ENCODE measurements around the gene CARD11. TPM values are rescaled to one million over a fixed set of nuclear protein-coding genes. Genes with fewer than 3 reads are reported as not detected.

Gene CARD11
- total RNA-seq, 1 donor from 2014 or later, result 5.8 TPM

DNA sequence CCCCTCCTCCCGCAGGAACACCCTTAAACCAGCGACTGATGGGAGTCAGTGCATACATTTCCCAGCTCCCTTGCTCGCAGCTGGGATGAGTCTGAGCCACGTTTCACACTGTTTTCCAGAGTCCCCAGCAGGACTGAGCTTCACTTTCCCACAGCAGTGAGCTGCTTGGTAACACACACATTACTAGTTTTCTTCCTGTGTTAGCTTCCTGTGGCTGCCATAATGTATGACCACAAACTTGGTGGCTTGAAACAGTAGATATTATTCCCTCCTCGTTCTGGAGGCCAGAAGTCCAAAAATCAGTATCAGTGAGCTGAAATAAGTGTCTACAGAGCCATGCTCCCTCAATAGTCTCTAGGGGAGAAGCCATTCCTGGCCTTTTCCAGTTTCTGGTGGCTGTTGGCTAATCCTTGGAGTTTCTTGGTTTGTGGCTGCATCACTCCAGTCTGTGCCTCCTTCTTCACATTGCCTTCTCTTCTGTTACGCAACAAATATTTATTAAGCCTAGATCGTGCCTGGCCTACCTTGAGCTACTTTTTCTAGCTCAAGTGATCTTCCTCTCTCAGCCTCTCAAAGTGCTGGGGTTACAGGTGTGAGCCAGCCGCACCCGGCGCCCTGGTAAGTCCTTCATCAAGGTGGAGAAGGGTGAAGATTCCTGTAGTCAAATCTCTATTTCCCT lies 26.2 kb upstream of the CARD11 start:
- intact Hi-C loops (cut with DNase I), result no loop called here
- no peaks in the 10 kb centered on the region for H3K27me3 ChIP-seq
- no peak overlapping the region for H3K27ac ChIP-seq
- H3K4me3 ChIP-seq, result no peak overlapping the region
- no peaks in the 10 kb centered on the region for H3K36me3 ChIP-seq
- TF ChIP-seq, protein P1, sequence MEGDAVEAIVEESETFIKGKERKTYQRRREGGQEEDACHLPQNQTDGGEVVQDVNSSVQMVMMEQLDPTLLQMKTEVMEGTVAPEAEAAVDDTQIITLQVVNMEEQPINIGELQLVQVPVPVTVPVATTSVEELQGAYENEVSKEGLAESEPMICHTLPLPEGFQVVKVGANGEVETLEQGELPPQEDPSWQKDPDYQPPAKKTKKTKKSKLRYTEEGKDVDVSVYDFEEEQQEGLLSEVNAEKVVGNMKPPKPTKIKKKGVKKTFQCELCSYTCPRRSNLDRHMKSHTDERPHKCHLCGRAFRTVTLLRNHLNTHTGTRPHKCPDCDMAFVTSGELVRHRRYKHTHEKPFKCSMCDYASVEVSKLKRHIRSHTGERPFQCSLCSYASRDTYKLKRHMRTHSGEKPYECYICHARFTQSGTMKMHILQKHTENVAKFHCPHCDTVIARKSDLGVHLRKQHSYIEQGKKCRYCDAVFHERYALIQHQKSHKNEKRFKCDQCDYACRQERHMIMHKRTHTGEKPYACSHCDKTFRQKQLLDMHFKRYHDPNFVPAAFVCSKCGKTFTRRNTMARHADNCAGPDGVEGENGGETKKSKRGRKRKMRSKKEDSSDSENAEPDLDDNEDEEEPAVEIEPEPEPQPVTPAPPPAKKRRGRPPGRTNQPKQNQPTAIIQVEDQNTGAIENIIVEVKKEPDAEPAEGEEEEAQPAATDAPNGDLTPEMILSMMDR (IDR thresholded peaks at IDR 0.05), result no peak
- no peak for ATAC-seq
- H3K4me1 ChIP-seq, result peaks cover 3% of the 10 kb centered on the region
- H3K9me3 ChIP-seq, result no peaks in the 10 kb centered on the region
- no peak for DNase-seq

DNA sequence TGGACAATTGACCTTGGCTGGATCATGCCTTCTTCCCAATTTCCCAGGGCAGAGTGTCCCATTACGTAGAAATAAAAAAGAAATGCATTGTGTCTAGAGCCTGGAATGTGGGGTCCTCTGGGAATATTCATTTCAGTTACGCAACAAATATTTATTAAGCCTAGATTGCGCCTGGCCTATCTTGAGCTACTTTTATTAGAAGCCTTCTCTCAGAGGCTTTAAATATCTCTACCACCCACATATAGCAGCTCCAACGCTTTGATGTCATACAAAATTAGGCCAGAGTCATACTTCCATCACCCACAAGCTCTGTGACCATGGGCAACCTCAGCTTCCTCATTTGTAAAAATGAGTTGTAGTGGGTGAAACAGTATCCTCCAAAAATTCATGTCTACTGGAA lies 24.9 kb upstream of the CARD11 start:
- TF ChIP-seq, protein P1 (IDR thresholded peaks at IDR 0.05), result no peak
- no peak overlapping the region for H3K27ac ChIP-seq
- no peaks in the 10 kb centered on the region for H3K9me3 ChIP-seq
- no peak overlapping the region for H3K4me3 ChIP-seq
- DNase-seq (no peak), ATAC-seq (peak; percentile 64)
- intact Hi-C loops (cut with DNase I), result no loop called here
- no peaks in the 10 kb centered on the region for H3K27me3 ChIP-seq
- no peaks in the 10 kb centered on the region for H3K36me3 ChIP-seq
- peaks cover 3% of the 10 kb centered on the region for H3K4me1 ChIP-seq

DNA sequence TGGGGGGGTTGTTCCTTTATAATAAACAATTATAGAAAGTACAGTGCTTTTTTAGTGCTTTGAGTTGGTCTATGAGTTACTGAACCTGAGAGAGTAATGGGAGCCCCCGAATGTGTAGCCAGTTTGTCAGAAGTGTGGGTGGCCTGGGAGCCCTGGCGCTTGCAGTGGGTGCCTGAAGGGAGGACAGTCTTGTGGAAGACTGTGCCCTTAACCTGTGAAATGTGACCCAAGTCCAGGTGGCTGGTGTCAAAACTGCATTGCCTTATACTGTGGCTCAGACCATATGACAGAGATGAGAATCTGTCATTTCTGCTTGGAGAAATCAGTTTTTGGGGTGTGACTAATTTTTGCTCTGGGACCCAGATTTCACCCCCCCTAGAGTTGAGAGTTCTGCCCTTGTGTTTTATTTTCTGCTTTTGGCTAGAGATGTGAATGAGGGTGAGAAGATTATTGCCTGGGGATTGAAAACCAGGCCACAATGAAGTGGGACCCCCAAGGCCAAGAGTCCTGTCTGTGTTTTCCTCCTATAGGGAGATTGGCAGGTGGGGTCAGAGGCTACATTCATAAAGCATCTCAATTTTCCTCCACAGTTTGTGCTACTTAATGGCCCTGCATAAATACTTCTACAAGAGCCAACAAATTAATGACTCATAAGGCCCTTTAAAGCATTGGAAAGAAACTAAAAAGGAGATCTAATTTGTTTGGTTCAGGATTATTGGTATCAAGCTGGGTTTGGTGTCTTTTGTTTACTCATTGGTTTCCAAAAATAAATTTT lies 24.1 kb upstream of the CARD11 start:
- peaks cover 3% of the 10 kb centered on the region for H3K4me1 ChIP-seq
- intact Hi-C loops (cut with DNase I), result no loop called here
- H3K36me3 ChIP-seq, result no peaks in the 10 kb centered on the region
- no peak overlapping the region for H3K4me3 ChIP-seq
- H3K27ac ChIP-seq, result no peak overlapping the region
- ATAC-seq (no peak), DNase-seq (no peak)
- TF ChIP-seq, protein P1 (IDR thresholded peaks at IDR 0.05), result no peak
- H3K9me3 ChIP-seq, result no peaks in the 10 kb centered on the region
- no peaks in the 10 kb centered on the region for H3K27me3 ChIP-seq

DNA sequence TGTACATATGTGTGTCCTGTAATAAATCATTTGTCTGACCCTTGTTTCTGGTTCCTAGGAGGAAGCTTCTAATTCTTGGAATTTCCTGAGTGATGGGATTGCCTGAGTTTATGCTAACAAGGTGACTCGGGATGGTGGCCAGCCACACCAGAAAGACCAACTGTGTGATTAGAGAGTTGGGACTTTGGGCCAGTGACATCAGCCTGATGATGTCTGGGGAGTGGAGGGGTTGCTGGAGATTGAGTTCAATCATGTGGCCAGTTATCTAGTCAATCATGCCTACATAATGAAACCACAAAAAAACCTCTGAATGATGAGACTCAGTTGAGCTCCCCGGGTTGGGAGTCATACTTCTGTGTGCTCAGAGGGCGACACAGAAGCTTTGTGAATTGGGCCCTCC lies 23.5 kb upstream of the CARD11 start:
- DNase-seq (no peak), ATAC-seq (no peak)
- no peak overlapping the region for H3K27ac ChIP-seq
- peaks cover 3% of the 10 kb centered on the region for H3K4me1 ChIP-seq
- no peaks in the 10 kb centered on the region for H3K27me3 ChIP-seq
- intact Hi-C loops (cut with DNase I), result no loop called here
- no peaks in the 10 kb centered on the region for H3K36me3 ChIP-seq
- H3K9me3 ChIP-seq, result no peaks in the 10 kb centered on the region
- H3K4me3 ChIP-seq, result no peak overlapping the region
- TF ChIP-seq, protein P1 (IDR thresholded peaks at IDR 0.05), result no peak

DNA sequence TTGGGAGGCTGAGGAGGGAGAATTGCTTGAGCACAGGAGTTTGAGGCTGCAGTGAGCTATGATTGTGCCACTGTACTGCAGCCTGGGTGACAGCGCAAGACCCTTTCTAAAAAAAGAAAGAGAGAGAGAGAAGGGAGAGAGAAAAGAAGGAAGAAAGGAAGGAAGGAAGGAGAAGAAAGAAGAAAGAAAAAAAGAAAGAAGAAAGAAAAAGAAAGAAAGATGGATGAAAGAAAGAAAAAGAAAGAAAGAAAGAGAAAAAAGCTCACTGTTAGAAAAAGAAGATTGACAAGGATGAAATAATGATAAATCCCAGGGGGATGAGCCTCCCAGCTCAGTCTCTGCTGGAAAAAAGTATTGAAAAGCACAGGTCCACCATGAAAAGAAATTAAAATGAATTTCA lies 22.8 kb upstream of the CARD11 start:
- Histone ChIP-seq H3K4me3 (no peak overlapping the region), H3K9me3 (no peaks in the 10 kb centered on the region), H3K36me3 (no peaks in the 10 kb centered on the region), H3K4me1 (peaks cover 3% of the 10 kb centered on the region), H3K27me3 (no peaks in the 10 kb centered on the region), H3K27ac (no peak overlapping the region)
- DNase-seq (no peak), ATAC-seq (no peak)
- TF ChIP-seq, protein P1 (IDR thresholded peaks at IDR 0.05), result no peak
- intact Hi-C loops (cut with DNase I), result no loop called here

All from upper lobe of right lung (tissue), 1 donor.